Right atrium auricular region (tissue), 2 donors: ENCODE results near the gene MYH6. TPM values are rescaled to one million over a fixed set of nuclear protein-coding genes. Genes with fewer than 3 reads are reported as not detected.
"Not testable (repeated sequence)": the region's sequence is repeated elsewhere in the genome, so short reads cannot be mapped to it uniquely, and the experiment has no call there.

ENCODE experiments used
- DNase-seq: peaks from one replicate; pipeline ENCODE4 v3.0.0-alpha.2; 2019; ENCODE audit warnings: low spot score
- H3K27ac ChIP-seq, 2 donors: fragments of 200-600 bp; sonication (generic); 1 replicate in 1 of 2; 2 replicates in 1 of 2; pipeline ENCODE4 v1.5.1; 2016 to 2019
- H3K27me3 ChIP-seq, 2 donors: fragments of 200-600 bp; sonication (generic); one replicate each; pipeline versions ENCODE4 v1.5.1 to v1.6.0; 2017 to 2019
- H3K36me3 ChIP-seq: fragments of 200-600 bp; sonication (generic); one replicate; pipeline ENCODE4 v1.5.1; 2016
- H3K4me1 ChIP-seq, 2 donors: fragments of 200-600 bp; sonication (generic); one replicate each; pipeline versions ENCODE4 v1.5.1 to v1.6.0; 2017 to 2019
- H3K4me3 ChIP-seq, 2 donors: fragments of 200-600 bp; sonication (generic); 1 replicate in 1 of 2; 2 replicates in 1 of 2; pipeline ENCODE4 v1.5.1; 2017 to 2019; ENCODE audit warnings: mild to moderate bottlenecking in 1 of 2, moderate library complexity in 1 of 2
- H3K9me3 ChIP-seq, 2 donors: fragments of 200-600 bp; sonication (generic); one replicate each; pipeline ENCODE4 v1.5.1; 2019
- total RNA-seq, 2 donors: library from RNA; depleted of rRNA; stranded (reverse); fragments of >200 nt; gene quantifications; one replicate each; pipeline ENCODE4 v1.1.0, GENCODE V29; 2016
- TF ChIP-seq, protein P1 (sequence below), 2 donors: fragments of 200-600 bp; sonication (generic); IDR thresholded peaks; one replicate each; pipeline ENCODE4 v1.5.1; 2019; ENCODE audit warnings: antibody characterized with exemption in 2 of 2

The MYH6 gene
- over 10,000 TPM in 1 of 2 donors, 1,000 to 10,000 TPM in 1; 8,253 to 13,240 TPM for total RNA-seq

DNA sequence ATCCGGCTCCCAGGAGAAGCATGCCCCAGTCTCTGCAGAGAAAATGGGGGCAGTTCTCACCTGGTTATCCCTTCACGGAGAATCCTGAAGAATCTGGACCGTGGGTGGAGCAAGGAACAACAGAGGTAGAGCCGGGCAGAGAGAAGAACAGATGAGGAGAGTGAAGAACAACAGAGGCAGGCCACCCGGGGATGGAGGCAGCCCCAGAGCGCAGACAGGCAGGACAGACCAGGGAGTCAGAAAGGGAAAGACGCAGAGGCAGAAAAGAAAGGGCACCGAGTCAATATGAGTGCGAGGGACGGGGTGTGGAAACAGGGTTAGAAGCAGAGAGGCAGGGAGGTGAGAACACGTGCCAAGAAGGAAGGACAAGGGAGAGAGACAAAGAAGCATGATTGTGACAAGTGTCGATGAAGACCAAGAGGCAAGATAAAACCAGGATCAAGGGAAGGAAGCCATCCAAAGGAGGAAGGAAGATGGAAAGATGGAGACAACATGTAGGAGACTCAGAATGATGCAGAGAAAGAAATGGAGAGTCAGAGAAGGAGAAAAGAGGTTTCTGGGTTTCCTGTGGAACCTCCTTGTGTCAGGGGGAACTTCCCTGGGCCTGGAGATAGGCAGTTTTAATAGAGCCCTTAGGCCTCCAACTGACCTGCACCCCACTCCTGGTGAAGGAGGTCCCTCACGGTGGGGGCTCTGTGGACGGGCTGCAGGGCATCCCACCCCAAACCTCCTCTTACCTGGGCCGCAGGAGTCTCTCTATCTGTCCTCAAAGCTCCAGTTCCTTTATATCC lies at the start of gene MYH6:
MYH6 (minus strand) TSS at position 758 of the 791 bp plus-strand sequence. CDS start 1,050 bp downstream, outside the sequence.
- TF ChIP-seq, protein P1, sequence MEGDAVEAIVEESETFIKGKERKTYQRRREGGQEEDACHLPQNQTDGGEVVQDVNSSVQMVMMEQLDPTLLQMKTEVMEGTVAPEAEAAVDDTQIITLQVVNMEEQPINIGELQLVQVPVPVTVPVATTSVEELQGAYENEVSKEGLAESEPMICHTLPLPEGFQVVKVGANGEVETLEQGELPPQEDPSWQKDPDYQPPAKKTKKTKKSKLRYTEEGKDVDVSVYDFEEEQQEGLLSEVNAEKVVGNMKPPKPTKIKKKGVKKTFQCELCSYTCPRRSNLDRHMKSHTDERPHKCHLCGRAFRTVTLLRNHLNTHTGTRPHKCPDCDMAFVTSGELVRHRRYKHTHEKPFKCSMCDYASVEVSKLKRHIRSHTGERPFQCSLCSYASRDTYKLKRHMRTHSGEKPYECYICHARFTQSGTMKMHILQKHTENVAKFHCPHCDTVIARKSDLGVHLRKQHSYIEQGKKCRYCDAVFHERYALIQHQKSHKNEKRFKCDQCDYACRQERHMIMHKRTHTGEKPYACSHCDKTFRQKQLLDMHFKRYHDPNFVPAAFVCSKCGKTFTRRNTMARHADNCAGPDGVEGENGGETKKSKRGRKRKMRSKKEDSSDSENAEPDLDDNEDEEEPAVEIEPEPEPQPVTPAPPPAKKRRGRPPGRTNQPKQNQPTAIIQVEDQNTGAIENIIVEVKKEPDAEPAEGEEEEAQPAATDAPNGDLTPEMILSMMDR (IDR thresholded peaks at IDR 0.05) = no peak
- Histone ChIP-seq H3K27me3 (no peaks in the 10 kb centered on the region), H3K9me3 (no peaks in the 10 kb centered on the region), H3K27ac (peak within 1 kb of the TSS; percentile 84 to 91), H3K4me3 (peak within 1 kb of the TSS; percentile 61 to 82), H3K4me1 (no peaks in the 10 kb centered on the region), H3K36me3 (peaks cover 54% of the 10 kb centered on the region)
- DNase-seq = no peak

DNA sequence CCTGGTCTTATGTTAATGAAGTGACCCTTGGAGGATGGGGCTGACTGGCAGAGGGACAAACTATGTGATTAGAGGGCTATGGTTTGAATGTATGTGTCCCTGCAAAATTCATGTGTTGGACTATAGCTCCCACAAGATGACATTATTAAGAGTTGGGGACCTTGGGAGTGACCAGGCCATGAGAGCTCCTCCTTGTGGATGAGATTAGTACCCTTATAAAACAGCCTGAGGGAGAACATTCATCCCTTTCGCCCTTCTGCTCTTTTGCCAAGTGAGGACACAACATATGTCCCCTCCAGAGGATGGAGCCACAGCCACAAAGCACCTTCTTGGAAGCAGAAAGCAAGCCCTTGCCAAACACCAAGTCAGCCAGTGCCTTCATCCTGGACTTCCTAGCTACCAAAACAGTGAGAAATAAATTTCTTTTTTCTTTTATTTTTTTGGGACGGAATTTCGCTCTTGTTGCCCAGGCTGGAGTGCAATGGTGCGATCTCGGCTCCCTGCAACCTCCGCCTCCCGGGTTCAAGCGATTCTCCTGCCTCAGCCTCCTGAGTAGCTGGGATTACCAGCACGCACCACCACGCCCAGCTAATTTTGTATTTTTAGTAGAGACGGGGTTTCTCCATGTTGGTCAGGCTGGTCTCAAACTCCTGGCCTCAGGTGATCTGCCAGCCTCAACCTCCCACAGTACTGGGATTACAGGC lies 49.0 kb upstream of the MYH6 start:
- TF ChIP-seq, protein P1 (IDR thresholded peaks at IDR 0.05) = peak in 1 of 2 donors; percentile 45
- H3K27me3 ChIP-seq, H3K36me3 ChIP-seq, H3K27ac ChIP-seq, DNase-seq, H3K4me3 ChIP-seq, H3K9me3 ChIP-seq, H3K4me1 ChIP-seq: not testable (repeated sequence)

DNA sequence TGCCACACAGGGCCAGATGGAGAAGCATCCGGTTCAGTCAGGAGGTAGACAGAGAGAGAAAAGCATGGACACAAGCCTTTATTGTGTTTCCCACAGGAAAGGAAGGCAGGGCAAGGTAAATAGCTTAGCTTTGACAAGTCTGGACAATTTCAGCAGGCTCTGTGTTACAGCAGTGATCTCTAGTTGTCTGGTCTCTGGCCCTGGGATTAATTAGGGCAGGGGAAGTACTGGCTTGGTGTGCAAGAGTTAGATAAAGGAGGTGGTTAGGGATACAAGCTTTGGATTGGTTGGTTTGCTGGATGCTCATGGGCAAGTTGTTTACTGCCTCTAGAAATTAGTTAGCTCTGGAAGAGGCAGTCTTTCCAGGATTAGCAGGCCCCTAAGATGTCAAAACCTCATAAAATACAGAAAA lies 46.4 kb upstream of the MYH6 start:
- no peak for DNase-seq
- no peak overlapping the region for H3K4me3 ChIP-seq
- H3K36me3 ChIP-seq = no peaks in the 10 kb centered on the region
- no peak overlapping the region for H3K27ac ChIP-seq
- TF ChIP-seq, protein P1 (IDR thresholded peaks at IDR 0.05) = no peak
- no peaks in the 10 kb centered on the region for H3K27me3 ChIP-seq
- H3K9me3 ChIP-seq = no peaks in the 10 kb centered on the region
- no peaks in the 10 kb centered on the region for H3K4me1 ChIP-seq

DNA sequence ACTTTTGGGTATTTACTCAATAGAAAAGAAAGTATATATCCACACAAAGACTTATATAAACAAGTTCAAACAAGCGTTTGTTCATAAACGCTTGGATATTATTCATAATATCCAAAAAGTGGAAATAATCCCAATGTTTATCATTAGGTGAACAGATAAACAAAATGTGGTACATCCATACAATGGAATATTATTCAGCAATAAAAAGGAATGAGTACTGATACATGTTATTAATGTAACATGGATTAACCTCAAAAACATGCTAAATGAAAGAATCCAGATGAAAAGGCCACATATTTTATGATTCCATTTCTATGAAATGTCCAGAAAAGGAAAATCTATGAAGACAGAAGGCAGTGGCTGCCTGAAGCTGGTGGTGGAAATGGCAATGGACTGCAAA lies 44.2 kb upstream of the MYH6 start:
- TF ChIP-seq, protein P1 (IDR thresholded peaks at IDR 0.05) = no peak
- Histone ChIP-seq H3K27ac (no peak overlapping the region), H3K36me3 (no peaks in the 10 kb centered on the region), H3K4me3 (no peak overlapping the region), H3K9me3 (no peaks in the 10 kb centered on the region), H3K27me3 (no peaks in the 10 kb centered on the region), H3K4me1 (no peaks in the 10 kb centered on the region)
- DNase-seq = no peak

DNA sequence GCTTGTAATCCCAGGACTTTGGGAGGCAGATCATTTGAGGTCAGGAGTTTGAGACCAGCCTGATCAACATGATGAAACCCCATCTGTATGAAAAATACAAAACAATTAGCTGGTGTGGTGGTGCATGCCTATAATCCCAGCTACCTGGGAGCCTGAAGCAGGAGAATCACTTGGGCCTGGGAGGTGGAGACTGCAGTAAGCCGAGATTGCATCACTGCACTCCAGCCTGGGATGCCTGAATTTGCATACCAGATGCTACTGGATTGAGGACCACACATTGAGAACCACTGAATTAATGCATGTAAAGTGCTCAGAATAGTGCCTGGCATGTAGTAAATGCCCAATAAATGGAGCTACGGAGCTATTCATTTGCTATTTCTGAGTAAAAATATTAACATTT lies 42.3 kb upstream of the MYH6 start:
- no peaks in the 10 kb centered on the region for H3K27me3 ChIP-seq
- H3K4me3 ChIP-seq = no peak overlapping the region
- H3K36me3 ChIP-seq = no peaks in the 10 kb centered on the region
- no peak overlapping the region for H3K27ac ChIP-seq
- TF ChIP-seq, protein P1 (IDR thresholded peaks at IDR 0.05) = no peak
- no peaks in the 10 kb centered on the region for H3K9me3 ChIP-seq
- peaks cover 0 to under 1% of the 10 kb centered on the region in 2 donors for H3K4me1 ChIP-seq
- DNase-seq = no peak
